K562 (cell line): Measurements from ENCODE around the gene TBX6. TPM values are rescaled to one million over a fixed set of nuclear protein-coding genes. Genes with fewer than 3 reads are reported as not detected.

Source experiments
- FUS ChIP-seq: fragments of 200-400 bp; formaldehyde crosslinking; optimal IDR thresholded peaks from 2 replicates; pipeline ENCODE3; 2017; ENCODE audit warnings: low read depth, low read length
- MCM7 ChIP-seq, 2 experiments: fragments of 450-650 bp; IDR thresholded peaks; 2 replicates each; pipeline ENCODE4 v1.6.1; 2016 to 2018
- PCBP1 ChIP-seq: fragments of 200-400 bp; formaldehyde crosslinking; IDR thresholded peaks from 2 replicates; pipeline ENCODE4 v1.6.1; 2018; ENCODE audit warnings: mild to moderate bottlenecking, low read depth, low read length; ENCODE audit not compliant: poor library complexity, severe bottlenecking
- SIN3A ChIP-seq, 2 experiments: fragments of 150-350 bp in 1 of 2; IDR thresholded peaks; 2 replicates each; pipeline ENCODE4 v1.6.1; 2011 to 2016; ENCODE audit warnings: borderline replicate concordance in 2 of 2, low read depth in 2 of 2, low read length in 2 of 2, mild to moderate bottlenecking in 2 of 2, moderate library complexity in 2 of 2; ENCODE audit not compliant: control insufficient read depth in 1 of 2
- ZNF12 ChIP-seq: sonication (generic); formaldehyde crosslinking; IDR thresholded peaks from 2 replicates; pipeline ENCODE4 v1.4.0; 2020; ENCODE audit warnings: mild to moderate bottlenecking, missing genetic modification reagents
- polyA plus RNA-seq, 8 experiments: library from polyadenylated mRNA; depleted of rRNA in 4 of 8; stranded (reverse) in 5 of 8; unstranded in 3 of 8; fragments of >200 nt; fragmentation: Nextera tagmentation in 2 of 8; fragmentation: Illumina TruSeq in 1 of 8; extraction: Ambion mirVana in 2 of 8; extraction: Trizol in 1 of 8; gene quantifications; 2 replicates each; pipeline versions ENCODE4 v1.2.1 to v1.2.3, GENCODE V29; 2011 to 2014; ENCODE audit warnings: inconsistent platforms in 1 of 8, missing spikeins in 1 of 8
- total RNA-seq, 7 experiments: library from RNA; depleted of rRNA in 6 of 7; stranded (reverse); fragments of >200 nt in 6 of 7; fragmentation: Illumina TruSeq in 2 of 7; extraction: Trizol in 2 of 7; gene quantifications; 2 replicates each; pipeline versions ENCODE4 v1.2.1 to v1.2.3, GENCODE V29; 2011 to 2021; ENCODE audit warnings: low replicate concordance in 1 of 7
- TF ChIP-seq, protein P1 (sequence below): fragments of 150-350 bp; IDR thresholded peaks from 2 replicates; pipeline ENCODE4 v1.6.1; 2014; ENCODE audit warnings: low read depth, mild to moderate bottlenecking, low read length, borderline replicate concordance
- TF ChIP-seq, protein P2 (sequence below): fragments of 450-650 bp; formaldehyde crosslinking; IDR thresholded peaks from 2 replicates; pipeline ENCODE4 v1.4.0; 2022; ENCODE audit warnings: mild to moderate bottlenecking, moderate library complexity

TBX6 gene
- total and polyA plus RNA-seq, 9 of the 15 experiments (the other 6 are each of a cell fraction or from before 2014, with no cell fraction given) = 0.07 to 0.58 (median 0.11) TPM; not detected in 2

DNA sequence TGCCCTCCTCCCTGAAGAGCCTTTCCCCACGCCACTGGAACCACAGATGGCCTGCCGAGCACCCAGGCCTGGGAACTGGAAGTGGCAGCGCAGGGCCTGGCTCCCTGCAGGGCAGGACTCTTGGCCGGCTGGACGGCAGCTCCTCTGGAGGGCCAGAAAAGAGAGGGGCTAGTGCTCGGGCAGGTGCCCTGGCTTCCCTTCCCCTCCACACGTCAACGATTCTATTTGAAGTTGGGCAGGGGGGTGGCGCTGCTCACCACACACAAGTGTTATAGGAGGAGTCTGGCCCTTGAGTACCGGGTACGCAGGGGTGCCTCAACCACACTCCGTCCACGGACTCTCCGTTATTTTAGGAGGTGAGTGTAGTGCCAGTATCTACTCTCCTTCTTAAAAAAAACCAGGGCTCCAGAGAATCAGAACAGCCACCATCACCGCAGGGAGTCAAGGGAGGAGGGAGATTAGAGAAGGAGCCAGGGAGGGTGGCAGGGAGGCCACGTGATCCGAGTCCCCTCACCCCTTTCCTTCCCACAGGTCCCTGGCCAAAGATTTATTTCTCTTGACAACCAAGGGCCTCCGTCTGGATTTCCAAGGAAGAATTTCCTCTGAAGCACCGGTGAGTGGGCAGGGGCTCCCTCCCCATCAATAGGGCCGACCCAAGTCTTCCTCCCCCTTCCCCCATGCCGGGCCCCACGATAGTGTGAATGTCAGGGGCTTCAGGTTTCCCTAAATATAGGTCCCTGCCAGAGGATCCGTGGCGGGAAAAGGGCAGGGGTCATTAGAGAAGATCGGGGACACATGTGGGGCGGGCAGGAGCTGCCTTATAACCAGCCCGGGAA lies 27.6 kb downstream of the TBX6 start (continued):
- TF ChIP-seq, protein P1, sequence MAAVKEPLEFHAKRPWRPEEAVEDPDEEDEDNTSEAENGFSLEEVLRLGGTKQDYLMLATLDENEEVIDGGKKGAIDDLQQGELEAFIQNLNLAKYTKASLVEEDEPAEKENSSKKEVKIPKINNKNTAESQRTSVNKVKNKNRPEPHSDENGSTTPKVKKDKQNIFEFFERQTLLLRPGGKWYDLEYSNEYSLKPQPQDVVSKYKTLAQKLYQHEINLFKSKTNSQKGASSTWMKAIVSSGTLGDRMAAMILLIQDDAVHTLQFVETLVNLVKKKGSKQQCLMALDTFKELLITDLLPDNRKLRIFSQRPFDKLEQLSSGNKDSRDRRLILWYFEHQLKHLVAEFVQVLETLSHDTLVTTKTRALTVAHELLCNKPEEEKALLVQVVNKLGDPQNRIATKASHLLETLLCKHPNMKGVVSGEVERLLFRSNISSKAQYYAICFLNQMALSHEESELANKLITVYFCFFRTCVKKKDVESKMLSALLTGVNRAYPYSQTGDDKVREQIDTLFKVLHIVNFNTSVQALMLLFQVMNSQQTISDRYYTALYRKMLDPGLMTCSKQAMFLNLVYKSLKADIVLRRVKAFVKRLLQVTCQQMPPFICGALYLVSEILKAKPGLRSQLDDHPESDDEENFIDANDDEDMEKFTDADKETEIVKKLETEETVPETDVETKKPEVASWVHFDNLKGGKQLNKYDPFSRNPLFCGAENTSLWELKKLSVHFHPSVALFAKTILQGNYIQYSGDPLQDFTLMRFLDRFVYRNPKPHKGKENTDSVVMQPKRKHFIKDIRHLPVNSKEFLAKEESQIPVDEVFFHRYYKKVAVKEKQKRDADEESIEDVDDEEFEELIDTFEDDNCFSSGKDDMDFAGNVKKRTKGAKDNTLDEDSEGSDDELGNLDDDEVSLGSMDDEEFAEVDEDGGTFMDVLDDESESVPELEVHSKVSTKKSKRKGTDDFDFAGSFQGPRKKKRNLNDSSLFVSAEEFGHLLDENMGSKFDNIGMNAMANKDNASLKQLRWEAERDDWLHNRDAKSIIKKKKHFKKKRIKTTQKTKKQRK = no peak
- TF ChIP-seq ZNF12 (CRISPR knock-in tag) (no peak), FUS (no peak), PCBP1 (no peak), SIN3A (IDR thresholded peaks at IDR 0.05; ENCODE audit: borderline replicate concordance in 2 of 2, control insufficient read depth in 1 of 2, low read depth in 2 of 2, low read length in 2 of 2) (peak in 1 of 2 experiments; percentile 59; a peak in 1 of 4 replicates), MCM7 (IDR thresholded peaks at IDR 0.05) (no peak)
- TF ChIP-seq, protein P2, sequence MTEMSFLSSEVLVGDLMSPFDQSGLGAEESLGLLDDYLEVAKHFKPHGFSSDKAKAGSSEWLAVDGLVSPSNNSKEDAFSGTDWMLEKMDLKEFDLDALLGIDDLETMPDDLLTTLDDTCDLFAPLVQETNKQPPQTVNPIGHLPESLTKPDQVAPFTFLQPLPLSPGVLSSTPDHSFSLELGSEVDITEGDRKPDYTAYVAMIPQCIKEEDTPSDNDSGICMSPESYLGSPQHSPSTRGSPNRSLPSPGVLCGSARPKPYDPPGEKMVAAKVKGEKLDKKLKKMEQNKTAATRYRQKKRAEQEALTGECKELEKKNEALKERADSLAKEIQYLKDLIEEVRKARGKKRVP (CRISPR knock-in tag) = no peak
